ENCODE results near the gene COL1A2. TPM values are rescaled to one million over a fixed set of nuclear protein-coding genes. Genes with fewer than 3 reads are reported as not detected.

The COL1A2 gene
- total RNA-seq, 1 donor from 2014 or later, result 12,302 TPM

DNA sequence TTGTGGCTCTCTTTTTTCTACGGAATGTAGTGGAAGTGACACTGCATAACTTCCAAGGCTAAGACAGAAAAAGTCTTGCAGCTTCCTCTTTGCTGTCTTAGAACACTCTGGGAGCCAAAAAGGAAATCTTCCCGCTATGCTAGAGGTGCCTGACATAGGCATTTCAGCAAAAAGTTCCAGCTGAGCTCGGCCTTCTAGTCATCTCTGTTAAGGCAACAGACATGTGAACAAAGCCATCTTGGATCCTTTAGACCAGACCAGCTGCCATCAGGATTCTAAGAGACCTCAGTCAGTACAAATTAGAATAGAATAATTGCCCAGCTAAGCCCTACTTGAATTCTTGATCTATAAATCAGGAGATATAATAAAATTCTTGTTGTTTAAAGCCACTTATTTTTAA lies 16.3 kb upstream of the COL1A2 start:
- Mint-ChIP-seq H3K27me3 (ENCODE audit: low read depth) (no peaks in the 10 kb centered on the region), H3K4me1 (ENCODE audit: low read depth) (peaks cover 49% of the 10 kb centered on the region), H3K27ac (ENCODE audit: unreplicated experiment) (no peak overlapping the region), H3K4me3 (ENCODE audit: unreplicated experiment) (no peak overlapping the region), H3K9me3 (ENCODE audit: low read depth) (peaks cover 2% of the 10 kb centered on the region), H3K36me3 (ENCODE audit: low read depth) (no peaks in the 10 kb centered on the region)
- DNase-seq (ENCODE audit: low spot score), result no peak
- TF ChIP-seq, protein P1, sequence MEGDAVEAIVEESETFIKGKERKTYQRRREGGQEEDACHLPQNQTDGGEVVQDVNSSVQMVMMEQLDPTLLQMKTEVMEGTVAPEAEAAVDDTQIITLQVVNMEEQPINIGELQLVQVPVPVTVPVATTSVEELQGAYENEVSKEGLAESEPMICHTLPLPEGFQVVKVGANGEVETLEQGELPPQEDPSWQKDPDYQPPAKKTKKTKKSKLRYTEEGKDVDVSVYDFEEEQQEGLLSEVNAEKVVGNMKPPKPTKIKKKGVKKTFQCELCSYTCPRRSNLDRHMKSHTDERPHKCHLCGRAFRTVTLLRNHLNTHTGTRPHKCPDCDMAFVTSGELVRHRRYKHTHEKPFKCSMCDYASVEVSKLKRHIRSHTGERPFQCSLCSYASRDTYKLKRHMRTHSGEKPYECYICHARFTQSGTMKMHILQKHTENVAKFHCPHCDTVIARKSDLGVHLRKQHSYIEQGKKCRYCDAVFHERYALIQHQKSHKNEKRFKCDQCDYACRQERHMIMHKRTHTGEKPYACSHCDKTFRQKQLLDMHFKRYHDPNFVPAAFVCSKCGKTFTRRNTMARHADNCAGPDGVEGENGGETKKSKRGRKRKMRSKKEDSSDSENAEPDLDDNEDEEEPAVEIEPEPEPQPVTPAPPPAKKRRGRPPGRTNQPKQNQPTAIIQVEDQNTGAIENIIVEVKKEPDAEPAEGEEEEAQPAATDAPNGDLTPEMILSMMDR (IDR thresholded peaks at IDR 0.05), result no peak

DNA sequence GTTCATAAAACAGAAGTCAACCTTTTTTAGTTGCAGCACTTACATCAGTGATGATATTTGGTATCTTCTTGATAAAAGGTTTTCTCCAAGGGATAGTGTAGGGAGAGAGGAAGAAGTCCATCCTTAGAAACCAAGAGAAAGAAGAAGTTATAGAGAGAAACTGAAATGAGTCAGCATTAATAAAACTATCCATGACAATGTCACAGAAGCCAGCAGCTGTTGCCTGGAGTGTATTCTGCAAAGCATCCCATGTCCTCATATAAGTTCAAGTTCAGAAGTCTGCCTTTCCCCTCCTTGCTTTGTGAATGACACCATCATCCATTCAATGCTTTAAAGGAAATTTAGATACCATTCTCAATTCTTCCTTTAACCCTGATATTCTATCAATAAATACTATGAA lies 14.4 kb upstream of the COL1A2 start:
- TF ChIP-seq, protein P1 (IDR thresholded peaks at IDR 0.05), result no peak
- H3K36me3 Mint-ChIP-seq (ENCODE audit: low read depth), result no peaks in the 10 kb centered on the region
- H3K4me1 Mint-ChIP-seq (ENCODE audit: low read depth), result peaks cover 30% of the 10 kb centered on the region
- no peak overlapping the region for H3K27ac Mint-ChIP-seq (ENCODE audit: unreplicated experiment)
- DNase-seq (ENCODE audit: low spot score), result no peak
- no peak overlapping the region for H3K4me3 Mint-ChIP-seq (ENCODE audit: unreplicated experiment)
- no peaks in the 10 kb centered on the region for H3K27me3 Mint-ChIP-seq (ENCODE audit: low read depth)
- no peaks in the 10 kb centered on the region for H3K9me3 Mint-ChIP-seq (ENCODE audit: low read depth)

DNA sequence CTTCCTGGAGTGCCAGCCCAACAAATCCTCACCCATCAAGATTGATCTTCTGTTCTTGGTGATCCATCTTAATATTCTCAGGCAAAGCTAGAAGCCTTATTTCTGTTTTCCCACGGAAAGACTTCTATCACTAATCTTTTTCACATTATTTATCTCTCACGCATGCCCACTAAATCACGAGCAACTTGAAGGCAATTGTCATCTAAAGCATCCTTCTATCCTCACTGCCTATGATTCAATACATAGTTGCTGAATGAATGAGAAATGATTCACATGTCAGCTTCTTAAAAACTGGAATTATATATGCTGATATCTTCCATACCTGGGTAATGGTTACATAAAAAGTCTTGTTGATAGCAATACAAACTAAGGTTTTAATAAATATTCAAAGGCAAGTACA lies 12.6 kb upstream of the COL1A2 start:
- H3K27ac Mint-ChIP-seq (ENCODE audit: unreplicated experiment), result no peak overlapping the region
- no peaks in the 10 kb centered on the region for H3K9me3 Mint-ChIP-seq (ENCODE audit: low read depth)
- no peak overlapping the region for H3K4me3 Mint-ChIP-seq (ENCODE audit: unreplicated experiment)
- no peaks in the 10 kb centered on the region for H3K36me3 Mint-ChIP-seq (ENCODE audit: low read depth)
- no peaks in the 10 kb centered on the region for H3K27me3 Mint-ChIP-seq (ENCODE audit: low read depth)
- peaks cover 14% of the 10 kb centered on the region for H3K4me1 Mint-ChIP-seq (ENCODE audit: low read depth)
- TF ChIP-seq, protein P1 (IDR thresholded peaks at IDR 0.05), result no peak
- no peak for DNase-seq (ENCODE audit: low spot score)

DNA sequence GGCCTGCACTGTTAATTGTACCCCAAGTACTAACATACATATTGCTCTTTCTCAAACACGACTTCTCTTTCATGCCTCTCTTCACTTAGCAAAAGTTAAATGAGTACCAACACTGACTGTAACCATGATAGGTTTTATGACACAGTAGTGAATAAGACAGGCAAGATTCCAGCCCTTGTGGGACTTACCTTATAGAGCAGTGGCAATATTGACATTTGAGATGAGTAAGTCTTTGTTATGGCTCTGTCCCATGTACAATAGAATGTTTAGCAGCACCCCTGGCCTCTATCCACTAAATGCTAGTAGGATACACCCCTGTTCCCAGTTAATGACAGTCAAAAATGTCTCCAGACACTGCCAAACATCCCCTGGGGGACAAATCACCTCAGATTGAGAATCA lies 11.9 kb upstream of the COL1A2 start:
- Mint-ChIP-seq H3K4me1 (ENCODE audit: low read depth) (peaks cover 8% of the 10 kb centered on the region), H3K27ac (ENCODE audit: unreplicated experiment) (no peak overlapping the region), H3K4me3 (ENCODE audit: unreplicated experiment) (no peak overlapping the region), H3K9me3 (ENCODE audit: low read depth) (no peaks in the 10 kb centered on the region), H3K27me3 (ENCODE audit: low read depth) (no peaks in the 10 kb centered on the region), H3K36me3 (ENCODE audit: low read depth) (no peaks in the 10 kb centered on the region)
- TF ChIP-seq, protein P1 (IDR thresholded peaks at IDR 0.05), result no peak
- no peak for DNase-seq (ENCODE audit: low spot score)

DNA sequence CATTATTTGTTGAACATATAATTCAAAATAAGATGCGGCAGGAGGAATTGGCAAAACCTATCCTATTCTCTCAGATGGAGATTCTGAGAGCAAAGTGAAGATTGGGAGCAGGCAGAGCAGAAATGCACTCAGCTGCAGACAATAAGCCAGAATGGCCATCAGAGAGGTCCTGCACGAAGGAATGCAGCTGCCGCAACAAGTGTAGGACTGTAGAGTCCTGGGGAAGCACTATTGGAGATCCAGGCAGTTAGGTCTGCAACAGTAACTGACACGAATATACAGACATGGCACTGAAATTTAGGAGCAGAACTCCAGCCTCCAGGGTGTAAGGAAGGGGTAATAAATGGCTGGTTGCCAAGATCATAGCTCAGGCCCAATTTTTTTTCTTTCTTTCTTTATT lies 10.4 kb upstream of the COL1A2 start:
- TF ChIP-seq, protein P1 (IDR thresholded peaks at IDR 0.05), result no peak
- Mint-ChIP-seq H3K9me3 (ENCODE audit: low read depth) (no peaks in the 10 kb centered on the region), H3K4me3 (ENCODE audit: unreplicated experiment) (no peak overlapping the region), H3K36me3 (ENCODE audit: low read depth) (no peaks in the 10 kb centered on the region), H3K27ac (ENCODE audit: unreplicated experiment) (no peak overlapping the region), H3K4me1 (ENCODE audit: low read depth) (peaks cover 5% of the 10 kb centered on the region), H3K27me3 (ENCODE audit: low read depth) (no peaks in the 10 kb centered on the region)
- DNase-seq (ENCODE audit: low spot score), result no peak
